H9 (cell line): ENCODE data around the gene OGFOD3. TPM values are rescaled to one million over a fixed set of nuclear protein-coding genes. Genes with fewer than 3 reads are reported as not detected.
A peak's percentile ranks its signal among the peaks of the same experiment; 100 is the strongest.

ENCODE experiments used
- DNase-seq: peaks from one replicate; pipeline ENCODE4 v3.0.0-alpha.2; 2017
- H2AFZ ChIP-seq: one replicate; pipeline ENCODE4 v1.6.1; 2013; ENCODE audit warnings: mild to moderate bottlenecking, low read length, control low read depth, moderate library complexity
- H2AK5ac ChIP-seq: 2 replicates; pipeline ENCODE4 v1.6.1; 2013; ENCODE audit warnings: low read length, control low read depth, mixed read lengths; ENCODE audit not compliant: insufficient read length
- H2BK120ac ChIP-seq: one replicate; pipeline ENCODE4 v1.6.1; 2013; ENCODE audit warnings: low read depth, mild to moderate bottlenecking, low read length, control low read depth, inconsistent platforms; ENCODE audit not compliant: poor library complexity, severe bottlenecking
- H2BK12ac ChIP-seq: 2 replicates; pipeline ENCODE4 v1.6.1; 2013; ENCODE audit warnings: low read length, control low read depth, mixed read lengths, low read depth; ENCODE audit not compliant: insufficient read length
- H2BK15ac ChIP-seq: 2 replicates; pipeline ENCODE4 v1.6.1; 2013; ENCODE audit warnings: low read depth, low read length, control low read depth
- H2BK20ac ChIP-seq: one replicate; pipeline ENCODE4 v1.6.1; 2013; ENCODE audit warnings: low read depth, mild to moderate bottlenecking, low read length, control low read depth, inconsistent platforms; ENCODE audit not compliant: poor library complexity, severe bottlenecking
- H2BK5ac ChIP-seq: 2 replicates; pipeline ENCODE4 v1.6.1; 2013; ENCODE audit warnings: low read length, control low read depth, mixed read lengths; ENCODE audit not compliant: insufficient read length
- H3K14ac ChIP-seq: 2 replicates; pipeline ENCODE4 v1.6.1; 2013; ENCODE audit warnings: low read length, control low read depth; ENCODE audit not compliant: insufficient read depth
- H3K18ac ChIP-seq: 2 replicates; pipeline ENCODE4 v1.6.1; 2013; ENCODE audit warnings: low read depth, mild to moderate bottlenecking, mixed read lengths, low read length, control low read depth; ENCODE audit not compliant: insufficient read length
- H3K23ac ChIP-seq: 2 replicates; pipeline ENCODE4 v1.6.1; 2013; ENCODE audit warnings: low read length, control low read depth, mixed read lengths, low read depth; ENCODE audit not compliant: insufficient read length
- H3K23me2 ChIP-seq: 2 replicates; pipeline ENCODE4 v1.6.1; 2013; ENCODE audit warnings: low read depth, mild to moderate bottlenecking, mixed read lengths, low read length, control low read depth; ENCODE audit not compliant: insufficient read length, poor library complexity, severe bottlenecking
- H3K27ac ChIP-seq: 2 replicates; pipeline ENCODE4 v1.5.1; 2013; ENCODE audit warnings: low read length, control low read depth, mixed read lengths, low read depth; ENCODE audit not compliant: insufficient read length
- H3K27me3 ChIP-seq: 2 replicates; pipeline ENCODE4 v1.6.1; 2013; ENCODE audit warnings: low read length, control low read depth, inconsistent platforms; ENCODE audit not compliant: insufficient read depth
- H3K4ac ChIP-seq: 2 replicates; pipeline ENCODE4 v1.6.1; 2013; ENCODE audit warnings: low read depth, mild to moderate bottlenecking, control low read depth, inconsistent platforms, low read length, moderate library complexity
- H3K4me1 ChIP-seq: 2 replicates; pipeline ENCODE4 v1.6.1; 2013; ENCODE audit warnings: low read length, control low read depth, inconsistent platforms; ENCODE audit not compliant: insufficient read depth
- H3K4me2 ChIP-seq: 2 replicates; pipeline ENCODE4 v1.6.1; 2013; ENCODE audit warnings: low read length, control low read depth, mixed read lengths; ENCODE audit not compliant: insufficient read length, insufficient read depth
- H3K56ac ChIP-seq: 2 replicates; pipeline ENCODE4 v1.6.1; 2013; ENCODE audit warnings: low read depth, mild to moderate bottlenecking, mixed read lengths, low read length, control low read depth; ENCODE audit not compliant: insufficient read length
- H3K79me1 ChIP-seq: 2 replicates; pipeline ENCODE4 v1.6.1; 2013; ENCODE audit warnings: low read depth, mild to moderate bottlenecking, moderate library complexity, low read length, control low read depth, inconsistent platforms; ENCODE audit not compliant: insufficient read depth, poor library complexity, severe bottlenecking
- H3K79me2 ChIP-seq: 2 replicates; pipeline ENCODE4 v1.6.1; 2013; ENCODE audit warnings: low read length, control low read depth, inconsistent platforms; ENCODE audit not compliant: insufficient read depth
- H3K9ac ChIP-seq: 2 replicates; pipeline ENCODE4 v1.6.1; 2013; ENCODE audit warnings: low read length, control low read depth, mixed read lengths; ENCODE audit not compliant: insufficient read length; ENCODE audit errors: extremely low read depth
- H3K9me3 ChIP-seq: one replicate; pipeline ENCODE4 v1.6.1; 2013; ENCODE audit warnings: low read depth, low read length, inconsistent platforms; ENCODE audit not compliant: control insufficient read depth
- H3T11ph ChIP-seq: one replicate; pipeline ENCODE4 v1.6.1; 2013; ENCODE audit warnings: mild to moderate bottlenecking, low read length, control low read depth, inconsistent platforms
- H4K20me1 ChIP-seq: one replicate; pipeline ENCODE4 v1.6.1; 2013; ENCODE audit not compliant: control insufficient read depth, insufficient read length, insufficient read depth
- H4K5ac ChIP-seq: 2 replicates; pipeline ENCODE4 v1.6.1; 2013; ENCODE audit warnings: low read depth, mild to moderate bottlenecking, mixed read lengths, low read length, control low read depth; ENCODE audit not compliant: insufficient read length
- H4K8ac ChIP-seq: replicated peaks from 2 replicates; pipeline ENCODE4 v1.6.1; 2013; ENCODE audit warnings: low read length, control low read depth, mixed read lengths, low read depth; ENCODE audit not compliant: insufficient read length
- H4K91ac ChIP-seq: 2 replicates; pipeline ENCODE4 v1.6.1; 2013; ENCODE audit warnings: low read depth, mild to moderate bottlenecking, moderate library complexity, mixed read lengths, low read length, control low read depth; ENCODE audit not compliant: insufficient read length
- H3K27ac Mint-ChIP-seq, 3 experiments: 2 replicates in 2 of 3; 3 replicates in 1 of 3; pipeline ENCODE4 v1.8.0; 2020 to 2021; ENCODE audit warnings: mixed read lengths in 3 of 3, mild to moderate bottlenecking in 1 of 3, moderate library complexity in 1 of 3
- H3K27me3 Mint-ChIP-seq: 2 replicates; pipeline ENCODE4 v1.8.0; 2021; ENCODE audit warnings: low read depth, mild to moderate bottlenecking, moderate library complexity, mixed read lengths
- H3K36me3 Mint-ChIP-seq, 3 experiments: 2 replicates in 2 of 3; 3 replicates in 1 of 3; pipeline ENCODE4 v1.8.0; 2020 to 2021; ENCODE audit warnings: low read depth in 3 of 3, mixed read lengths in 3 of 3; ENCODE audit not compliant: insufficient read depth in 1 of 3
- H3K4me1 Mint-ChIP-seq, 2 experiments: 2 replicates each; pipeline ENCODE4 v1.8.0; 2020; ENCODE audit warnings: mixed read lengths in 2 of 2
- H3K4me3 Mint-ChIP-seq, 2 experiments: 2 replicates in 1 of 2; 3 replicates in 1 of 2; pipeline ENCODE4 v1.8.0; 2020 to 2021; ENCODE audit warnings: mild to moderate bottlenecking in 2 of 2, mixed read lengths in 2 of 2, moderate library complexity in 1 of 2
- H3K9me3 Mint-ChIP-seq, 2 experiments: 2 replicates in 1 of 2; 3 replicates in 1 of 2; pipeline ENCODE4 v1.8.0; 2020; ENCODE audit warnings: mild to moderate bottlenecking in 2 of 2, mixed read lengths in 2 of 2, moderate library complexity in 1 of 2
- WGBS: extraction: QIAGEN DNeasy Blood & Tissue Kit; methylation state at CpG from one replicate; pipeline ENCODE4 v1.1.7; 2013; ENCODE audit warnings: missing lambda C conversion rate, low lambda C conversion rate, mixed read lengths; ENCODE audit not compliant: insufficient read length; ENCODE audit errors: extremely low coverage; 5-methylcytosine and 5-hydroxymethylcytosine counted together
- total RNA-seq: library from RNA; stranded (reverse); gene quantifications from 2 replicates; pipeline ENCODE4 v1.2.1, GENCODE V29; 2021
- TF ChIP-seq, protein P1 (sequence below): fragments of 200-600 bp; sonication (generic); conservative IDR thresholded peaks from 3 replicates; pipeline ENCODE4 v1.8.0; 2021; ENCODE audit warnings: antibody characterized with exemption, mild to moderate bottlenecking

The OGFOD3 gene
- total RNA-seq, 1 experiment from 2014 or later = 27.8 TPM

DNA sequence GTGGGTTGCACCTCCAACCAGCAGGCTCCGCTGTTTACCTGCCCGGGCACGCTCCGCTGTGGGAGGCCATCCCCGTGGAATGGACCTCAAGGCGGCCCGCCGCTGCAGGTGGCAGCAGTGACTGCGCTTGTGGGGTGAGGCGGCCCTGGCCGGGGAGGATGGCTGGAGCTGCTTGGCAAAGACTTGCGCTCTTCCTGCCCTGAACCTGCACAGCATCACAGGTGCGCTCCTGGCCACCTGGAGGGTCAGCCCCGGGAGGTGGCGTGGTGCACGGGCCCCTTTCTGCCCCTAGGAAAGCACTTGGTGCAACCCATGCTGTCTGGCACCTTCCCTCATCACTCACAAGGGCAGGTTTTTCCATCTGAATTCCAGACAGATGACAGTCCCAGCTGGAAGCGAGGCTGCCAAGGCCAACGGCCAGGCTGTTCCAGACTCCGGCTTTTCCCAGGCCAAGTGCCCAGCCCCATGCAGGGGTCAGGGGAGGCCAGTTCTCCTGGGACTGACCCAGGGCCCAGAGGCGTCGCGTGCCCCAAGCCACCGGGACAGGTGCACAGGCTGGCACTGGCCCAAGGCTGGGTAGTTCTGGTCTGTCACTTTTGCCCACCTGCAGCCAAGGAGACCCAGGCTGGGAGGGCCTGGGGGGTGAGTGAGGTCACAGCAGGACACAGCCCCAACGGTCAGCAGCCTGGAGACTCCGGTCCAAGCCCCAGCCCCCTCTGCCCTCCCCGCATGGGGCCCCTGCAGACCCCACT lies 33.5 kb downstream of the OGFOD3 start:
- Histone ChIP-seq H2AK5ac (no peak overlapping the region), H3K9me3 (no peaks in the 10 kb centered on the region), H3K23me2 (no peaks in the 10 kb centered on the region), H3K27me3 (no peaks in the 10 kb centered on the region), H3K23ac (no peak overlapping the region), H4K8ac (no peak overlapping the region), H3K79me1 (no peaks in the 10 kb centered on the region), H2BK20ac (no peak overlapping the region), H2BK15ac (no peak overlapping the region), H3K27ac (no peak overlapping the region), H3K4me1 (no peaks in the 10 kb centered on the region), H2BK5ac (no peak overlapping the region), H3K14ac (no peak overlapping the region), H2BK120ac (no peak overlapping the region), H2AFZ (no peak overlapping the region), H3K9ac (no peak overlapping the region), H3K18ac (no peak overlapping the region), H3K56ac (no peak overlapping the region), H3K4ac (no peak overlapping the region), H2BK12ac (no peak overlapping the region), H3K4me2 (no peak overlapping the region), H3T11ph (no peak overlapping the region), H4K5ac (no peak overlapping the region), H4K20me1 (no peaks in the 10 kb centered on the region), H3K79me2 (no peaks in the 10 kb centered on the region), H4K91ac (no peak overlapping the region)
- H3K9me3 Mint-ChIP-seq = no peaks in the 10 kb centered on the region; a peak in 1 of 5 replicates
- DNase-seq = peak; percentile 64
- peaks cover 6 to 16% of the 10 kb centered on the region in 2 experiments for H3K4me1 Mint-ChIP-seq
- peaks cover 0 to under 1% (median 0%) of the 10 kb centered on the region in 3 experiments; a peak in 1 of 7 replicates for H3K36me3 Mint-ChIP-seq
- H3K4me3 Mint-ChIP-seq = no peak overlapping the region
- TF ChIP-seq, protein P1, sequence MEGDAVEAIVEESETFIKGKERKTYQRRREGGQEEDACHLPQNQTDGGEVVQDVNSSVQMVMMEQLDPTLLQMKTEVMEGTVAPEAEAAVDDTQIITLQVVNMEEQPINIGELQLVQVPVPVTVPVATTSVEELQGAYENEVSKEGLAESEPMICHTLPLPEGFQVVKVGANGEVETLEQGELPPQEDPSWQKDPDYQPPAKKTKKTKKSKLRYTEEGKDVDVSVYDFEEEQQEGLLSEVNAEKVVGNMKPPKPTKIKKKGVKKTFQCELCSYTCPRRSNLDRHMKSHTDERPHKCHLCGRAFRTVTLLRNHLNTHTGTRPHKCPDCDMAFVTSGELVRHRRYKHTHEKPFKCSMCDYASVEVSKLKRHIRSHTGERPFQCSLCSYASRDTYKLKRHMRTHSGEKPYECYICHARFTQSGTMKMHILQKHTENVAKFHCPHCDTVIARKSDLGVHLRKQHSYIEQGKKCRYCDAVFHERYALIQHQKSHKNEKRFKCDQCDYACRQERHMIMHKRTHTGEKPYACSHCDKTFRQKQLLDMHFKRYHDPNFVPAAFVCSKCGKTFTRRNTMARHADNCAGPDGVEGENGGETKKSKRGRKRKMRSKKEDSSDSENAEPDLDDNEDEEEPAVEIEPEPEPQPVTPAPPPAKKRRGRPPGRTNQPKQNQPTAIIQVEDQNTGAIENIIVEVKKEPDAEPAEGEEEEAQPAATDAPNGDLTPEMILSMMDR = peak; percentile 33; the same call in 2 of the 3 replicates
- peaks cover 22% of the 10 kb centered on the region for H3K27me3 Mint-ChIP-seq
- no peak overlapping the region for H3K27ac Mint-ChIP-seq
- WGBS = no CpG with 5 or more reads among the region's 26 CpGs
